GM19023 (cell line): ENCODE results near the gene ARHGEF25.

Experiments
- ATAC-seq: cut with Tn5 transposase; IDR thresholded peaks from one replicate; pipeline ENCODE4 v1.9.1; 2021; ENCODE audit warnings: mild to moderate bottlenecking, moderate library complexity; ENCODE audit not compliant: unreplicated experiment

The ARHGEF25 gene

DNA sequence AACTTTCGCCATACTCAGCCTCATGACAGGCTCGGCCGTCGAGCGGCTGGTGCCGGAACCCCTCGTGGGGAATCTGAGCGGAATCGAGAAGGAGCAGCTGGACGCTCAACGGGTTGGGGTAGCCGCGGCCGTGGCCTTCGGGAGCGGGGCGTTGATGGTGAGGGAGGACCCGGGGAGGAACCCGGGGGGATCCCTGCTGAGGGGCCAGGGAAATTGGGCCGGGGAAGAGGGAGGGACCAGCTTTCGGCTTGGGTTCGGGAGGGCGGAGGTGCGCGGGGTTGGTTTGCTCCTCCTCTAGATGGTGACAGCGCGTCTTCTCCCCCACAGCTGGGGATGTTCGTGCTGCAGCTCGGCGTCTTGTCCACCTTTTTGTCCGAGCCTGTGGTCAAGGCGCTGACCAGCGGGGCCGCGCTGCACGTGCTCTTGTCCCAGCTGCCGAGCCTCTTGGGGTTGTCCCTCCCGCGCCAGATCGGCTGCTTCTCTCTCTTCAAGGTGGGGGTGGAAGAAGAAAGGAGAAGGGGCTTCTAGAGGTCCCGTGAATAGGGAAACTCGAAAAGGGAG, 9.8 kb downstream of the ARHGEF25 start:
- ATAC-seq, result no peak

DNA sequence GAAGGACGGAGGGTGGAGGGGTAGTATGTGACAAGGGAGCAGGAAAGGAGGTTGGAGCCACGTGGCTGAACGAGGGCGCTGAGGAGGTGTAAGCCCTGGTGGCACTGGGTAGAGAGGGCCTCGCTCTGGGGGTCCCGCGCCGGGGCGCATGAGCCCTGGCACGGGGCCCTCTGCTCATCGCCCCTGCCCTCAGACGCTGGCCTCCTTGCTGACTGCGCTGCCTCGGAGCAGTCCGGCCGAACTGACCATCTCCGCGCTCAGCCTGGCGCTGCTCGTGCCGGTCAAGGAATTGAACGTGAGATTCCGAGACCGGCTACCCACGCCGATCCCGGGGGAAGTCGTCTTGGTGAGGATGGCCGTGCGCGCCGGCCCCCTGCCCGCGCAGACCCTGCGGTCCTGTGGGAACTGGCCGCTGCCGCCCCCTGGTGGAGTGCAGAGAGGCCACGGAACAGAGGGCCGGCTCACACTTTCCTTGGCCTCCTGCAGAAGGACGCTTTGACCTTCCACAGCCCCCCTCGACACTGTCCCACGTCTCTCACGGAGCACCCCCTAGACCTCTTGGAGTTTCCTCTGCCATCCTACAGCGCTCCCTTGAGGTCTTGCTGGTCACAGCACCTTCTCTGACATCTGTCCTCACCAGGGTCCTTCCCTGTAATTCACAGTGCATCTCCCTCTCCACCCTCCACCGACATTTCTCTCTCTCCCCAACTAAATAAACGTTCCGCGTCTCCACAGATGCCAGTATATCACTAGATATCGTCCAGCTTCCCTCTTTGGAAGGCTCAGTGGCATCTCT, 10.5 kb downstream of the ARHGEF25 start:
- ATAC-seq, result no peak

DNA sequence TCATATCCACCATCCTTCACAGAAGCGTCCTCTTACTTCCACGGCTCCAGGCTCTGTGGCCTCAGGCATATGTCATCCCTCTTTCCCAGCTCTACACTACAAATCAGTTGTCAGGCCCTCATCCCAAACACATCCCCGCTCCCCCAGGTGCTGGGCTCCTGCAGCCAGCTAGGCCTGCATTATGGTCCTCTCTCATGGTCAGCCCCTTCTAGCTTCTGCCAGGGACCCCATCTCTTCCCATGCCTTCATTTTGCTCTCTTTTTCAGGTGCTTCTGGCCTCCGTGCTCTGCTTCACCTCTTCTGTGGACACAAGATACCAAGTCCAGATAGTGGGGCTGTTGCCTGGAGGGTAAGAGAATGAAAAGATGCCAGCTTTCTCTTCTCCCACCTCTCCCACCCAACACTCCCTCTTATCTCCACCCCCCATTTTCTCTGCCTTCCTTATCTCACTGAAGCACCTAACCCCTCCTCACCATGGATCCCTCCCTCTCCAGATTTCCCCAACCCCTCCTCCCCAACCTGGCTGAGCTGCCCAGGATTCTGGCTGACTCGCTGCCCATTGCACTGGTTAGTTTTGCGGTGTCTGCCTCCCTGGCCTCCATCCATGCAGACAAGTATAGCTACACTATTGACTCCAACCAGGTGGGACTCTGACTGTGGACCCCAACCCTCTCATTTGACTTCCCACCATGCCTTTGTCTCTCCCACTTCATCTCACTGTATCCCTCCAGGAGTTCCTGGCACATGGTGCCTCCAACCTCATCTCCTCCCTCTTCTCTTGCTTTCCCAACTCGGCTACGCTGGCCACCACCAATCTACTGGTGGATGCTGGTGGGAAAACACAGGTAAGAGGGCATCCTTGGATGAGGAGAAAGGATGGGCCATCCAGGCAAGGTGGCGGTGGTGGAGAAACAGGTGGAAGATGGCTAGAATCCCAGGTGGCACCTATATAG, 11.3 kb downstream of the ARHGEF25 start:
- no peak for ATAC-seq

DNA sequence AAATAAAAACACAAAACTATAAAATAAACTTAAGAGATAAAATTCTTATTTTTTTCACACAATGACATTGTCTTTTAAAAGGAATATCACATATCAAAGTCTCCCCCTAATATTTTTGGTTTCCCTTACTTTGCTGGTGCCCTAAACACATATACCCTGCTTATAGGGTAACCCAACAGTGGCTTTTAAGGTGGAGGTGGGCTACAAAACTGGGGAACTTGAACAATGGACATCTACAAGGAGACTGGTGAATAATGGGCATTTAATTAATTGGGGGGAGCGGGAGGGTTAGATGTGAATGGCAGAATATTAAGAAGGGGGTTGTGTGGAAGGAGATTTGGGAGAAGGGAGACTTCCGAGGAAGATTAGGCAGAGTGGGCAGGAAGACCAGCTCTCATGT, 12.2 kb downstream of the ARHGEF25 start:
- no peak for ATAC-seq

DNA sequence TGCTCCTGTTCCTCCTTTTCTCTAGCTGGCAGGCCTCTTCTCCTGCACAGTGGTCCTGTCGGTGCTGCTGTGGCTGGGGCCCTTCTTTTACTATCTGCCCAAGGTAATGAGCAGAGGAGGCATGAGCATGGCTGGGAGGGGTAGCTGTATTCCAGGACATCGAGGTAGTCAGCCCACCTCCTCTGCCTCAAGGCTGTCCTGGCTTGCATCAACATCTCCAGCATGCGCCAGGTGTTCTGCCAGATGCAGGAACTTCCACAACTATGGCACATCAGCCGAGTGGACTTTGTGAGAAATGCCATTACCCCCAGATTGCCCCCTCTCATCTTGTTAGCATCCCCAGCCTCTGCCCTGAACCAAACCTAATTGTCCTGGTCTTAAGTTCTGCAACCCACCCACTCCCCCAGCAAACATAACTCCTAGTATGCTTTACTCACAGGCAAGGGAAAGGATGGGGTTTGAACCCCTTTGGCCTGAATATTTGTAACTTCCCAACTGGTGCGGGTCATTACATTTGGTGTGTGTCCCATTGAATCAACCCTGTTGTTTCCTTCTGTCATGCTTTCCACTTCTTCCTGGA, 12.7 kb downstream of the ARHGEF25 start:
- no peak for ATAC-seq

DNA sequence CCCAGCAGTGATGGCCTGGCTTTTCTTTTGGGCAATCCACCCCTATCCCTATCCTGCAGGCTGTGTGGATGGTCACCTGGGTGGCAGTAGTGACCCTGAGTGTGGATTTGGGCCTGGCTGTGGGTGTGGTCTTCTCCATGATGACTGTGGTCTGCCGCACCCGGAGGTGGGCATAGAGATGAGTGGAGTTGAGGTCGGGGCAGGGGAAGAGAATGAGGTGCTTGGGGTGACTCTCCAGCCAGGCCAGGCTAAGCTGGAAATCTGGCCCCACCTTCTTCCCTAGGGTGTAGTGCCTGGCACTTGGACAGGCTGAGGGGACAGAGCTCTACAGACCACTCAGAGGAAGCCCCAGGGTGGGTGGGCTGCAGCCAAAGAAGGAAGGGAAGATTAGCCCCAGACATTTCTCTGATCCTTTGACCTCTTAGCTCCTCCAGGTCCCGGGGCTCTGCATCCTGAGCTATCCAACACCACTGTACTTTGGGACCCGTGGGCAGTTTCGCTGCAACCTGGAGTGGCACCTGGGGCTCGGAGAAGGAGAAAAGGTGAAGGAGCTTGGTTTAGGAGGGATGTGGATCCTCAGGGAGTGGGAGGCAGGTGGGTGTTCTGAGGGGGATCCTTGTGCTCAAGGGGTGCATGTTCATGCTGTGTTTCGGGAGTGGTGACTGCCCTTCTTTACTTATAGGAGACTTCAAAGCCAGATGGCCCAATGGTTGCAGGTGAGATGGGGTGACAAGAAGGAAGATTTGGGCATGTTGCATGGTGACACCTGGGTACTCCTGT, 13.4 kb downstream of the ARHGEF25 start:
- ATAC-seq, result no peak

DNA sequence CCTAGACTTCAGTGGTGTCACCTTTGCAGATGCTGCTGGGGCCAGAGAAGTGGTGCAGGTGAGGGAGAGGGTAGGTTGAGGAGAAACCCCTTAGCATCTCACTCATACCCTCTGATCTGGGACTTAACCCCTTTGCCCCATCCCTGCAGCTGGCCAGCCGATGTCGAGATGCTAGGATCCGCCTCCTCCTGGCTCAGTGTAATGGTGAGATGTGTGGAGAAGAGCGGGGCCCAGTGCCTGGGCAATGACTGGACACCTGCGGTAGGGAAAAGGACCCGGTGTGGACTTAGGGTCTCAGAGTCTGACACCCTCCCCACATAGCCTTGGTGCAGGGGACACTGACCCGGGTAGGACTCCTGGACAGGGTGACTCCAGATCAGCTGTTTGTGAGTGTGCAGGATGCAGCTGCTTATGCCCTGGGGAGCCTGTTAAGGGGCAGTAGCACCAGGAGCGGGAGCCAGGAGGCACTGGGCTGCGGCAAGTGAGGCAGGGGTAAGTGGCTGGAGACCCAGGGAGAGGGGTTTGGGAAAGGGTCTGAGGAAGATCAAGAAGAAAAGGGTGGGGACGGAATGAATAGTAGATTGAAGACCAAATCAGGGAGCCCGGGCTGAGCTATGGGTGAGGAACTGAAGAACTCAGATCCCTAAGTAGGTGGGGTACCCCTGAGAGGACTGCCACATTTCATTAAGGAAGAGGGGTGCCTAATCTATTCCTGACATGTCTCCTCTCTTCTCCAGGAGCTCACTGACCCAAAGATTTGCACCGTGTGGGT, 14.2 kb downstream of the ARHGEF25 start:
- ATAC-seq, result no peak

DNA sequence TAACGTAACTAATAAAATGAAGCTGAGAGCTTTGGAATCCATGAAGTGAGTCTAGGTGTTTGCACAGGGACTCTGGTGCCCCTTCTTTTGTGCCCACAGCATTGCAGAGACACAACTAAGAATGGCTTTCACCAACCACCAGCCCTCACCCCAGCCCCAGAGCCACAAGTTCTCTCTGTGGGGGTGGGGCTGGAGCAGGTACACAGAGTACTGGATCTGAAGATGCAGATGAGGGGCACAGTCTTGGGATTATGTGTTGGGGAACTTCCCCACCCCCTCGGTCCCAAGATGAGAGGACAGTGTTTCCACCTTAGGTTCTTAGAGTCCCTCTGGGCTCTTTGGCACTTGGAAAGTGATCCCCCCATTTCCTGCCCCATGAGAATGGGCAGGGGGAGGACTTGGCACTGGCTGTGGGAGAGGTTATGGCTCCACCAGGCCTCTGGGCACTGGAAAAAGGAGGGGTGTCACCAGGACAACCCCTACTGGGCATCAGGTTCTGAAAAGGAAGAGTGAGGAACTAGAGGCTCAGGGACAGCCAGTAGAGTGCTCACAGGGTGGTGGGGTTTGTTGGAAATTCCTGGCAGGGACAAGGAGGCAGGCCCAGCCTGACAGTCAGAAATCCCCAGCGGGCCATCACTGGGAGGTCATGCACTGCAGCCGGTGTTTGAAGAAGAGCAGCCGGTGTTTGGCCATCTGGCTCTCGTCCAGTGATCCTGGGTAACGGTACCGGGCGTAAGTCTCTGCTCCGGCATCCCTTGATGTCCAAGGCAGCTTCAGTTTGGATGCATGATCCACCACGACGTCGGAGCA, 15.1 kb downstream of the ARHGEF25 start:
- ATAC-seq, result no peak

DNA sequence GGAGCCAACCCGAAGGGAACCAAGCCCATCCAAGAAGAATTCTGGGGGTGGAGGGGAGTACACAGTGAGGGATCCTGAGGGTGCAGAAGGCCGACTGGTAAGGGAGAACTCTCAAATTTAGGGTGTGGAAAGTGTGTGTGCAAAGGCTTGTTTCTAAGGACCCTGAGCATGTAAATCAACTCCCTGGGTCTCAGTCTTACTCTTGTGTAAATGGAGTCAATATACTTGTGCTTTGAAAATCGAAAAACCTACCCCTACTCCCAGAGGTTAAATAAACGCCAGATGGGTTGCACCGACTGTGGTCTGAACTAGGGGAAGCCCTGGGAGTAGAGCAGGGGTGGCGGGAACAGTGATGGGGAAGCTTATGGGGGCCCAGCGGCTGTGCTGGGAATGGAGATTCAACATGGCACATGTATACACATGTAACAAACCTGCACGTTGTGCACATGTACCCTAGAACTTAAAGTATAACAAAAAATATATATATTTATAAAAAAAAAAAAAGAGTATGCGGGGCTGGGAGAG, 15.7 kb downstream of the ARHGEF25 start:
- no peak for ATAC-seq

DNA sequence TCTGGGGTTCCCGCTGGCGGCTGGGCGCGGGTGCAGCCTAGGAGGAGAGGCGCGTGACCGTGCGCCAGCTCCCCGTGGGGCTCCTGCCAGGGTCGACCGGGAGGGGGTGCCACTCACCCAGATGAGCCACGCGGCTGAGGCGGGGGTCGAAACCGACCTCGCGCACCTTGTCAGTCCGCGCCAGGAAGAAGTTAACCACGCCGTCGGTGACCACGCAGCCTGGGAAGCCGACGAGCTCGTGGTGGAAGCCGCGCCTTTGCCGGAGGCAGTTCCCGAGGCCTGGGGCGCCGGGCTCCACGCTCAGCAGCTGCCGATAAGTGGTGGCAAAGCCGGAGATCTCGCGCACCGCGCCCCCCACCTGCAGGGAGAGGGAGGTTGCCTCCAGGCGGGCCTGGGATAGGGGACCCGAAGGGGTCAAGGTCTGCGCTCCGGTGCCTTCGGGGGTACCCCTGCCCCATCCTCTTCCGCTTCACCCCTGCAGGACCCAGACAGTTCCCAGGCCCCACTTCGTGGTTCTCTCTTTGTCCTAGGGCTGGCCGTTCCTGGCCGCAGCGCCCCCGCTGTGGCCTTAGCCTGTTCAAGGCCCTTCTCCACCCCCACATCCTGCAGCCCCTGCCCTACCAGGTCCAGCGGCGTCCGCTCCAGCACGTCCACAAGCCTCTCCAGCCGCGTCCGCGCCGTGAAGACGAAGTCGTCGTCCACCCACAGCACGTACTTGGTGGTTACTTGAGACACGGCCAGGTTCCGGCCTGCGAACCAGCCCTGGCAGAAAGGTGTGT, 16.5 kb downstream of the ARHGEF25 start:
- ATAC-seq, result no peak

DNA sequence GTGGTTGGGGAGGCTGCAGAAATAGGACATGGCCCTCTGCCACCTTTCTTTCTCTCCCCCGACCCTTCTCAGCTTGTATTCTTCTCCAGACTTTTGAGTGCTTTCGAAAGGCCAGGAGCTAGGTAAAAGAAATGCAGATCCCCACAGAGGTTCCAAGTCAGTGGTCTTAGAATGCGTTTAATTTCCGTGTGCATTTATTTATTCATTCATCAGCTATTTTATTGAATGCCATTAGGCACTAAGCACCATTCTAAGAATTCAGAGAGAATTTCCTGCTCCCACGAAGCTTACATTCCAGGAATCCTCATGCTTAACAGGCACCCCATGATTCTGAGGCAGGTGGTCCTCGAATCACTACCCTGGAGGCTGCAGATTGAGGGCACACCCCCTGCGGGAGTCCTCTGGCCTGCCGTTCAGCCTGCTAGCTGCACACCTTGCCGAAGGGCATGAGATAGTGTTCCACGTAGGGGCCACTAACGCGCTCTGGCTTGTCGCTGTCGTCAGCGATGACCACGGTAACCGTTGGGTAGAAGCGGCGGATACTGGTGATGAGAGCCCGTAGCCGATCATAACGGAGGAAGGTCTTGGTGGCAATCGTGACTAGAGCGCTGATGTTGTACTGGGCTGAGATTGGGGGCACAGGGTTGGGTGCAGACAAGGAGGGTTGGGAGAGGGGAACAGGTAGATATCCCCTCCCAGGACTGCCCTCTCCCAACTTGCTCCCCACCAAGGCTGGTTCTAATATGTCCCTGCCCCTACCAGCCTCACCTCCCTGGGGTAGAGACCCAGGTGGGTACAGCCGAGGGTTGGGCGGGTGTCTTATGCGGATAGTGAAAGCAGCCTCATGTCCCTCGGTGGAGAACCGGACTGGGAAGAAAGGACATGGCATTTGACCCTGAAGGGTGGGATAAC, 17.3 kb downstream of the ARHGEF25 start:
- no peak for ATAC-seq

DNA sequence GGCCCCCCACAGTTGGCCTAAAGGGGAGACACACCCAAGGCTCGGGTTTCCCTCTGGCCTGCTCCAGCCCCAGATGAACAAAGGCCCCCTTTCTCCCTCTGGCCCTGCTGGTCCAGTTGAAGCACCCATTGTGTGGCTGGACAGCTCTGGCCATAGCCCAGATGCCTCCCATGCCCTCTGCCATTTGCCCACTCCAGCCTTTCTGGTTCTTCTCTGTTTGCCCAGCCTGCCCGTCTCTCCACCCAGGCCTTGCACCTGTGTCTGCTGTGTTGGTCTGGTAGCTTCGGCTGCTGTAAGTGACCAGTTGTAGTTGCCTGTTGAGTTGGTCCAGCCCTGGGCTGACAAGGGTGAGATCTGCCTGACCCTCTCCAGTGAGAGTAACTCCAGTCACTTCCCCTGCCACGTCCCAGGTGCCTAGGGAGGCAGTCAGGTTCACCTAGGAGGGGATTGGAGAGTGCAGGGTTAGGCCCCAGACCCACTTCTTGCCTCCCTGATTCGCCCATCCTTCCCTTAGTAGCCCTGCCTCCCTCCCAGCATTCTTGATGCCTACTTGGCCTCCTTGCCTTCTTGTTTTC, 18.7 kb downstream of the ARHGEF25 start:
- no peak for ATAC-seq

DNA sequence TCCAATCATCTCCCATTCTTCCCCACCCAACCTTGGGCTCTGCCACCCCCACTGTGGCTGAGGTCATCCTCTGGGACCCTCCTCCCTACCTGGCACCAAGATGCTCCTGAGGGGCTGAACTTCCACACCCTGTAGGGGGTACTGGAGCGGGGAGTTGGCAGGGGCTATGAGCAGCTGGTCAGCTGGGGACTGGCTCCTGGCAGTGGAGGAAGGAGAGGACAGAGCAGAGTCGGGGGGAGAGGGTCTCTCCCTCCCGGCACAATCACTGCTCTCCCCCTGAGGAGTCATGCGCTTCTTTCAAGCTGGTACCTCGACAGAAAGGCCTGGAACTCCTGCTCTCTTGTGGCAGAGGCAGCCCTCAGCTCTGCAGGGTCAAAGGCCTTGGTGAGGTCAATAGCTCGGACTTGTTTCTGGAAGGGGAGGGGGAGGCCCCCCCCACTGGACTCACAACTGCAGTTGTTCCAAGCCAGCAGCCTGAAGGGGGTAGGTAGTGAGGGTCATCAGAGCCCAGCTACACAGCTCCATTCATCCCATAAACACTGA, 19.7 kb downstream of the ARHGEF25 start:
- ATAC-seq, result no peak

DNA sequence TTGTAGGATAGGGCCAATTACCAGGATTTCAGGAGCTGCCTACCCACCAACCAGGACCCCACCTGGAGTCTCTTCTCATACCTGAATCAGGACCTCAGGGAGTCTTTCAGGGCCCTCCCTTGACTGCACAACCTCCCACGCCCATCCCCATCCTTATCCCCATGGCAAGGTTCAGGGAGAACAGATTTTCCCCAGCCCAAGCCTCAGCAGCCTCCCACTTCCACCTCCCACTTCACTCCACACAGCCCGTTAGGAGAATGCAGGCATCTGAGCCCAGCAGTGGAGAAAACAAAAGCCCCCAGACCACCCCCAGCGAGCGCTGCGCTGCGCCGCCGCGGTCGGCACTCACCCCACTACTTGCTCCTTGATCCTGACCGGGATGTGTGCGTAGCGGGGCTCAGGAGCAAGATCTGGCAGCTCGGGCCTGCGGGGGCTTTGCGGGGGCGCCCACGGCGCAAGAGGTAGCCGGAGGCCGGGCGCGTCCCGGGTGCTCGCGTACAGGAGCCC, 20.4 kb downstream of the ARHGEF25 start:
- no peak for ATAC-seq

DNA sequence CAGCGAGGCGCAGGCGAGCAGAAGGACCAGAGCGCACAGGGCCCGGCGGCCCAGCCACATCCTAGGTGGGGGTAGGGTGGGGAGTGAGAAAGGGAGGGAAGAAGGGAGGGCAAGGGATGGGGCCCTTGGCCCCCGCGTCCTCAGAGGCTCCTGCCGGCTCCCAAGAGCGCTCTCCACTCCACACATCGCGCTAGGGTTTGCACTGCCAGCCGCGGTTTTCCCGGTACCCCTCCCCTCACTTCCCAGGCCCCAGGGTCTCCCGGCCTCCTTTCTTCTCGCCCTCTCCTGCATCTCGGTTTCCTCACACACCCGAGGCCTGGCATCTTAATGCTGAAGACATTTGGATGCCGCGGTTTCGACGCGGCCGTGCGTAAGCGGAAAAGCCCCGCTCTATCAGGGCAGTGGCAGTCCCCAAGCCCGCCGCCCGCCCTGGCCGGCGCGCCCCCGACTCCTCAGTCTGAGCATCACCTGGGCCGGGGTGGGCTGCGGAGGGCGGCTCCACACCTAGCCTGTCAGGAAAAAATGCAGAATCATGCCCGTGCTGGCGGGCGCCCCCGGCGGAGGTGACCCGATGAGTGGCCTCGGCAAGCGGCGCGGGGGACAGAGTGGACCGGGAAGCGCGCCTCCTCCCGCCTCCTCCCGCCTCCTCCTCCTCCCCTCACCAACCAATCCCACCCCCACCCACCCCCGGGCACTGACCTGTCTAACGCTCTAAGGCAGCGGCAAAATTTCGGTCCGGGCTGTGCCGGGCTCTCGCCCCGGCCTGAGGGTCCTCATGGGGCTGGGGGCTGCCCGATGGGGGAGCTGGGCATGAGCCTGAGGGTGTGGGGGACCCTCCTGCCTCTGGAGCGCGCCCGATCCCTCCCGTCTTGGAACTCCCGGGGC, 21.1 kb downstream of the ARHGEF25 start:
- peak; percentile 21 for ATAC-seq
